ENCODE results near the gene HMGN1. TPM values are rescaled to one million over a fixed set of nuclear protein-coding genes. Genes with fewer than 3 reads are reported as not detected.
A peak's percentile ranks its signal among the peaks of the same experiment; 100 is the strongest.

HMGN1 gene
- total RNA-seq, 1 experiment from 2014 or later, result 516 TPM

DNA sequence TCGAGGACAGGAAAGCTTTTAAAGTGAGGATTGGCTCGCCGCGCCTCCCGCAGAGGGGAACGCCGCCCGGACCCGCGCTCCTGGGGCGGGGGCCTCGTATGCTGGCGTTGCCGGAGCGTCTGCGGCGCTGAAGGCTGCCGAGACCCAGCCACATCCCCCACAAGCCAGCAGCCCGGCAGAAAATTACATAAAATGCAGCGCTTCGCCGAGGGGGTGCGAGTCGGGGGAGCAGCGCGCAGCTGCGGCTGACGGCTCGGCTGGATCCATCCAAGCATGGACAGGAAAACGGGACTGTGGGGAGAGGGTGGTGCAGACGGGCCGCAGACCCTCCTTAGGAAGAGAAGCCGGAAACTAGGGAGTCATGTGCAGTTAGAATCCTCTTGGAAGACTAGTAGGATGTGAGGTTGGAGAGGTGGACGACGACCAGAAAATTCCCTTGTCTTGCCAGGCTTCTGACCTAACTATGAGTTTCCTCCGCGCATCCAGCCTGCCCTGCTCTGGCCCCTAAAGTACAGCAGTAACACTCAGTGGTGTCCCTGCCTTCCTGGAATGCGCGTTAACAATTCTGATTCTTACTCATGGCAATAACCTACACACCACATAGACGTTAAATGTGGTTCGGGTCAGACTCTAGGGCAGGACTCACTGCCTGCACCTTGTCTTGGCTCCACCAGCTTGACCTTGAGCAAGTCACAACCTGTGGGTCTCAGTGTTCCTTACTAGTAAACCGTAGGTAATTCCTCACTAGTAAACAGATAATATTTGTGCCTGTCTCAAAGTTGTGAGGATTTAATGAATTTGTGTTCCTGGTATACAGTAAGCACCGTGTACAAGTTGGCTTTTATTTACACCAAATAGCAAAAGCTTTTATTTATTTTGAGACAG lies 34.5 kb downstream of the HMGN1 start:
- Histone ChIP-seq H3K27me3 (ENCODE audit: insufficient read depth, low read length) (no peaks in the 10 kb centered on the region), H3K79me2 (ENCODE audit: insufficient read depth, low read length) (peaks cover 6% of the 10 kb centered on the region; the same call in 1 of the 2 replicates), H4K8ac (replicated peaks; ENCODE audit: insufficient read length, low read depth, low read length) (no peak overlapping the region), H3K4me2 (ENCODE audit: insufficient read depth, insufficient read length, low read length) (peak overlapping the region; percentile 97), H3K9me3 (ENCODE audit: control insufficient read depth, low read depth, low read length) (no peaks in the 10 kb centered on the region), H3K4ac (ENCODE audit: low read depth, low read length) (peak overlapping the region; percentile 55), H2AFZ (ENCODE audit: low read length) (no peak overlapping the region), H2BK12ac (ENCODE audit: insufficient read length, low read depth, low read length) (no peak overlapping the region), H4K5ac (ENCODE audit: insufficient read length, low read depth, low read length) (no peak overlapping the region), H2AK5ac (ENCODE audit: insufficient read length, low read length) (no peak overlapping the region), H3T11ph (ENCODE audit: low read length) (no peak overlapping the region), H2BK20ac (ENCODE audit: low read depth, low read length, poor library complexity, severe bottlenecking) (no peak overlapping the region), H3K18ac (ENCODE audit: insufficient read length, low read depth, low read length) (peak overlapping the region; percentile 23), H3K4me1 (ENCODE audit: insufficient read depth, low read length) (no peaks in the 10 kb centered on the region), H3K79me1 (ENCODE audit: insufficient read depth, low read depth, low read length, poor library complexity, severe bottlenecking) (no peaks in the 10 kb centered on the region), H3K14ac (ENCODE audit: insufficient read depth, low read length) (peak overlapping the region; percentile 97), H3K23ac (ENCODE audit: insufficient read length, low read depth, low read length) (no peak overlapping the region), H2BK5ac (ENCODE audit: insufficient read length, low read length) (peak overlapping the region; percentile 56), H3K56ac (ENCODE audit: insufficient read length, low read depth, low read length) (no peak overlapping the region), H4K91ac (ENCODE audit: insufficient read length, low read depth, low read length) (peak overlapping the region; percentile 64), H4K20me1 (ENCODE audit: control insufficient read depth, insufficient read depth, insufficient read length) (no peaks in the 10 kb centered on the region), H3K27ac (ENCODE audit: insufficient read length, low read depth, low read length) (peak overlapping the region; percentile 80), H3K9ac (ENCODE audit: extremely low read depth, insufficient read length, low read length) (peak overlapping the region; percentile 79), H2BK15ac (ENCODE audit: low read depth, low read length) (no peak overlapping the region), H2BK120ac (ENCODE audit: low read depth, low read length, poor library complexity, severe bottlenecking) (peak overlapping the region; percentile 91), H3K23me2 (ENCODE audit: insufficient read length, low read depth, low read length, poor library complexity, severe bottlenecking) (peaks cover 8% of the 10 kb centered on the region)
- TF ChIP-seq, protein P1, sequence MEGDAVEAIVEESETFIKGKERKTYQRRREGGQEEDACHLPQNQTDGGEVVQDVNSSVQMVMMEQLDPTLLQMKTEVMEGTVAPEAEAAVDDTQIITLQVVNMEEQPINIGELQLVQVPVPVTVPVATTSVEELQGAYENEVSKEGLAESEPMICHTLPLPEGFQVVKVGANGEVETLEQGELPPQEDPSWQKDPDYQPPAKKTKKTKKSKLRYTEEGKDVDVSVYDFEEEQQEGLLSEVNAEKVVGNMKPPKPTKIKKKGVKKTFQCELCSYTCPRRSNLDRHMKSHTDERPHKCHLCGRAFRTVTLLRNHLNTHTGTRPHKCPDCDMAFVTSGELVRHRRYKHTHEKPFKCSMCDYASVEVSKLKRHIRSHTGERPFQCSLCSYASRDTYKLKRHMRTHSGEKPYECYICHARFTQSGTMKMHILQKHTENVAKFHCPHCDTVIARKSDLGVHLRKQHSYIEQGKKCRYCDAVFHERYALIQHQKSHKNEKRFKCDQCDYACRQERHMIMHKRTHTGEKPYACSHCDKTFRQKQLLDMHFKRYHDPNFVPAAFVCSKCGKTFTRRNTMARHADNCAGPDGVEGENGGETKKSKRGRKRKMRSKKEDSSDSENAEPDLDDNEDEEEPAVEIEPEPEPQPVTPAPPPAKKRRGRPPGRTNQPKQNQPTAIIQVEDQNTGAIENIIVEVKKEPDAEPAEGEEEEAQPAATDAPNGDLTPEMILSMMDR (conservative IDR thresholded peaks at IDR 0.05), result 0 out of 3 replicates have a peak, but pooled peaks have one; percentile 14
- Mint-ChIP-seq H3K27me3 (ENCODE audit: low read depth) (no peaks in the 10 kb centered on the region), H3K36me3 (ENCODE audit: insufficient read depth in 1 of 3, low read depth in 3 of 3) (peaks cover 15 to 29% (median 25%) of the 10 kb centered on the region in 3 experiments), H3K27ac (peak overlapping the region; percentile 80 to 98 (median 97)), H3K4me1 (peaks cover 14 to 15% of the 10 kb centered on the region in 2 experiments), H3K9me3 (peaks cover 0 to 4% of the 10 kb centered on the region in 2 experiments; a peak in 2 of 5 replicates), H3K4me3 (peak overlapping the region; percentile 82 to 93)
- WGBS (ENCODE audit: extremely low coverage, insufficient read length, low lambda C conversion rate), result no CpG with 5 or more reads among the region's 43 CpGs
- DNase-seq, result peak; percentile 63

Measured in H9 (cell line).